Measurements from ENCODE around the gene RUVBL2.
"Not testable (repeated sequence)": the region's sequence is repeated elsewhere in the genome, so short reads cannot be mapped to it uniquely, and the experiment has no call there.

The RUVBL2 gene

DNA sequence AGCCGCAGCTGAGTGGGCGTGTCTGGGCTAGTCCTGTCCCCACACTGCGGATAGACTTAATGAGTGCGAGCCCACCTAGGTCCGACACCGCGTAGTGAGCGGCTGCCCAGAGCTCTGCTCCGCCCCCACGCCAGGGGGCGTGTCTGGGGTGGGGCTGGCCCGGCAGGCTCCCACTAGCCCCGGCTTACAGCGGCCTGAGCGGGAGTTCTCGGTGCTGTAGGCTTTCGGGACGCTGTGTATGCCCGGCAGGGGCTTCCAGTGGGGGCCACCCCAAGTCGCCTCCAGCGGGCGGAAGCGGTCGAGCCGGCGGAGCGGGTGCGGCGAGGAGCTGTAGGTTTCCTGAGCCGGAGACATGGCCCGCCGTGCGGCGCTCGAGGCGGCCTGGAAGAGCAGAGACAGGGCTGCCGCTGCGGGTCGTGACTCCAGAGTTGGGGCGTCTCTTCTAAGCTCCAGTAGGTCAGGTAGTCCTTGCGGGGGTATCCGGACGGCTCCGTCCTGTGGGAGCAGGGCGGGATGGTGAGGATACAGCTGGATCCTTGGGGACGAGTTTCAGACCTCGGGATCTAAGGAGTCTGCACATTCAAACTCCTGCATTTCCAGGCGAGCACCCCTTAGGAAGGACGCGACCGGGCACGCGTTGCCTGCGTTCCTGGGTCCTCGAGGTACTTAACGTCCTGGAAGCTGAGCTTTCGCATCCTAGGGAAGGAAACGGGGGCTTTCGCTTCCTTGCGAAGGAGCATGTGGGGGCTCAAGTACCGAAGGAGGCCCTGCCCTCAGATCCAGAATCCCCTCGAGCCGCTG lies 62.6 kb downstream of the RUVBL2 start:
- TF ChIP-seq, protein P1, sequence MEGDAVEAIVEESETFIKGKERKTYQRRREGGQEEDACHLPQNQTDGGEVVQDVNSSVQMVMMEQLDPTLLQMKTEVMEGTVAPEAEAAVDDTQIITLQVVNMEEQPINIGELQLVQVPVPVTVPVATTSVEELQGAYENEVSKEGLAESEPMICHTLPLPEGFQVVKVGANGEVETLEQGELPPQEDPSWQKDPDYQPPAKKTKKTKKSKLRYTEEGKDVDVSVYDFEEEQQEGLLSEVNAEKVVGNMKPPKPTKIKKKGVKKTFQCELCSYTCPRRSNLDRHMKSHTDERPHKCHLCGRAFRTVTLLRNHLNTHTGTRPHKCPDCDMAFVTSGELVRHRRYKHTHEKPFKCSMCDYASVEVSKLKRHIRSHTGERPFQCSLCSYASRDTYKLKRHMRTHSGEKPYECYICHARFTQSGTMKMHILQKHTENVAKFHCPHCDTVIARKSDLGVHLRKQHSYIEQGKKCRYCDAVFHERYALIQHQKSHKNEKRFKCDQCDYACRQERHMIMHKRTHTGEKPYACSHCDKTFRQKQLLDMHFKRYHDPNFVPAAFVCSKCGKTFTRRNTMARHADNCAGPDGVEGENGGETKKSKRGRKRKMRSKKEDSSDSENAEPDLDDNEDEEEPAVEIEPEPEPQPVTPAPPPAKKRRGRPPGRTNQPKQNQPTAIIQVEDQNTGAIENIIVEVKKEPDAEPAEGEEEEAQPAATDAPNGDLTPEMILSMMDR (conservative IDR thresholded peaks at IDR 0.05; ENCODE audit: low read depth, low read length) = peak; percentile 43
- H3K4me3 ChIP-seq (ENCODE audit: low read length) = peak overlapping the region; percentile 53
- DNase-seq (ENCODE audit: low read depth) = no peak

DNA sequence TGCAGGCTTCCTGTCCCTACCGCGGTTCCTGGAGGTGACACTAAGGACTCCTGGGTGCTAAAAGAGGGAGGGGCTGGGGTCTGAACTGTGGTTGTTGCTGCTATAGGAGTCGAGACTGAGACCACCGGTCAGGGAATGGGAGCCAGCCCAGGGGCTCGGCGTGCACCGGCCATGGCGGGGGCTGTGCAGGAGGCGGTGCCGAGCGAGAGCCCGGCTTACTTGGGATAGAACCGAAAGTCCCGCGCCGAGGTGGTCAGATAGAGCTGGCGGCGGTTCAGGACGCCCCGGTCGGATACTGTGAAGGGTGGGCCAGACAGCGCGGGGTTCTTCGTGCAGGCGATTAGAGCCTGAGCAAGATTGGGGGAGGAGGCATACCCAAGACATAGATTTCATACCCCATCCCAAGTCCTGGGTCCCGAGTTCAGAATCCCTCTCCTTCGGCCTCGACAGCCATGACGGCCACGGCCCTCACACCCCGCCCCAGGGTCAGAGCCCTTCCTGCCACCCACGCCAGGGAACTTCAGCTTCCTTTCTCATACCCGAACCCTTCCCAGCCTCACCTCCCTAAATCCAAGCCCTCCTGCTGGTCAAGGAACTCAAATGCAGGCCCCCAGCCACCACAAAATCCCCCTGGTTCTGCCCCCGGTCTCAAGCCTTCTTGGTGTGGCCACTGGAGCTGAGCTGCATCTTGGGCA lies 63.4 kb downstream of the RUVBL2 start:
- DNase-seq (ENCODE audit: low read depth) = not testable (repeated sequence)

DNA sequence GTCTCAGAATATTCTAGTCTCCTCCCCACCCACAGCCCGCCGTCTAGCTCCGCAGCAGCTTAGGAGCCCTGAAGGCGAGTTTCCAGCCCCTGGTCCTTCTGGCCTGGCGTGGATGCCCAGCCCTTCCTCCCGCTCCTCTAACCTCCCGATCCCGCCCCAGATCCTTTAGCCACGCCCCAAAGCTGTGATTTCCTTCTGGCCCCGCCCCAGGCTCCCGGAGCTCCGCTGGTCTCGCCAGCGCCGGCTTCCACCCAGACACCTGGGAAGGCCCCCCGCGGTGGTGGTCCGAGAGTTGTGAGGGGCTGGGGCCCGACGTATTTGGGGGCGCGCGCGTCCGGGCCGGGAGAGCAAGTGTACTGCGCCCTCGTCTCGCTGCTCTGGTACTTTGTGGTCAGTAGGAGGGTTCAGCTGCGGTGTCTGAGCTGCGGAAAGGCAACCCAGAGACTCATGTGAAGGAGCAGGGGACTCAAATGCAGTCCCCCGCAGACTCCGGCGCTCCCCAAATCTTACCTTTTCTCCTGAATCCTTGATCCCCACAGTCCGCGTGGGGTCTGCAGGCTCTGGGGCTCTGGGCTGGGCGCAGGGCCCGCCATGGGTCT lies 64.0 kb downstream of the RUVBL2 start, which contains the start of gene CGB7:
CGB7 (minus strand) TSS at position 114 of the 599 bp plus-strand sequence. CDS start 2,374 bp downstream, outside the sequence.
- no peak for DNase-seq (ENCODE audit: low read depth)
- TF ChIP-seq, protein P1 (conservative IDR thresholded peaks at IDR 0.05; ENCODE audit: low read depth, low read length) = no peak
- peak within 1 kb of the TSS; percentile 53 for H3K4me3 ChIP-seq (ENCODE audit: low read length)

More for the DNA sequence above, 63.4 kb downstream of the RUVBL2 start:
- H3K4me3 ChIP-seq (ENCODE audit: low read length) = peak overlapping the region; percentile 53

DNA sequence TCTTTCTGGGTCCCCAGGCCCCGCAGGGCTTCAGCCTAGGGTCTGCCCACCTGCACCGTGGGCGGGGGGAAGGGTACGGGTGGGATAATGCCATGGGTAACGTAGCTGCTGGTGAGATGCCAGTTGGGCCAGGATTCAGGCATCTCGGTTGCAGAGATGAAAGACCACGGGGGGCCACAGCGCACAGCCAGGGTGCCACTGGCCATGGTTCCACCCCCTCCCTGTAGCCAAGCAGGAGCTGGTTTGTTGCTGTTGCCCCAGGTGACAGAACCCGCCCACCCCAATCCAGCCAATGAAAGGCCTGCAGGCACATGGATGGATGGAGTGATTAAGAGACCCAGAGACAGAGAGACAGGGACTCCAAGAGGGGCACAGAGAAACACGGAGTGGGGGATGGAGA lies 64.9 kb downstream of the RUVBL2 start:
- TF ChIP-seq, protein P1 (conservative IDR thresholded peaks at IDR 0.05; ENCODE audit: low read depth, low read length) = no peak
- no peak for DNase-seq (ENCODE audit: low read depth)

DNA sequence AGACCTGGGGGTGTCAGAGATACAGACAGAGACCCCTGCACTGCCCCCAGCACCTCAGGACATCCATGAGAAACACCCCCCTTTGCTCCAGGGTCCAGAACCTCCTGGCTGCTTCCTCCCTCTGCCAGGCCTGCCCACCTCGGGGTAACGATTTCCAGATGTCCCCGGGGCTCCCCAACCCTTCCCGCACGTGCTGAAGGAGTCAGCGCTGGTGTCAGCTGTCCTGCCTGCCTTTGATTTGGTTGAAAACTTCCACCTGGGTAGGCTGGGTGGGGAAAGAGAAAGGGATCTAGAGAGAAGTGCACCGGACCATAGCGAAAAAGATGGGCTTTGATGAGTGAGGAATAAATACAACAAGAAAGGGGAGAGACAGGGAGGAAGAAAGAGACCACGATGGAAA lies 65.4 kb downstream of the RUVBL2 start:
- TF ChIP-seq, protein P1 (conservative IDR thresholded peaks at IDR 0.05; ENCODE audit: low read depth, low read length) = no peak
- no peak for DNase-seq (ENCODE audit: low read depth)
- H3K4me3 ChIP-seq (ENCODE audit: low read length) = no peak overlapping the region

More for the DNA sequence above, 64.9 kb downstream of the RUVBL2 start:
- H3K4me3 ChIP-seq (ENCODE audit: low read length) = no peak overlapping the region

DNA sequence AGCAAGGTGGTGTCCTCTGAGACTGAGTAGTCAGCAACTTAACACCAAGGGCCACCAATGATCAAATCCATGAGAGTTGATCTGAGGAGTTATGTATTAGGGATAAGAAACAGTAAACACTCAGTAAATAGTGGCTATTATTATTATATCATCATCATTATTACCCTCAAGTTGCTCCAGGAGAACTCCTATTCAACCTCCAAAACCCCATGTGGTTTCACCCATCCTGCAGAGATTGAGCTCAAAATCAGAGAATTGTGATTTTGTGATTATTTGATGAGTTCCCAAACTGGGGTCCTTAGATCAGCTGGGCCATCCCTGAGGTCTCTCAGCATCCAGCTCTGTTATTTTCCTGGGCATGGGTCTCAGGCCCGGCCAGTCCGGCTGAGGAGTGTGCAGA lies 67.3 kb downstream of the RUVBL2 start:
- no peak overlapping the region for H3K4me3 ChIP-seq (ENCODE audit: low read length)
- TF ChIP-seq, protein P1 (conservative IDR thresholded peaks at IDR 0.05; ENCODE audit: low read depth, low read length) = no peak

DNA sequence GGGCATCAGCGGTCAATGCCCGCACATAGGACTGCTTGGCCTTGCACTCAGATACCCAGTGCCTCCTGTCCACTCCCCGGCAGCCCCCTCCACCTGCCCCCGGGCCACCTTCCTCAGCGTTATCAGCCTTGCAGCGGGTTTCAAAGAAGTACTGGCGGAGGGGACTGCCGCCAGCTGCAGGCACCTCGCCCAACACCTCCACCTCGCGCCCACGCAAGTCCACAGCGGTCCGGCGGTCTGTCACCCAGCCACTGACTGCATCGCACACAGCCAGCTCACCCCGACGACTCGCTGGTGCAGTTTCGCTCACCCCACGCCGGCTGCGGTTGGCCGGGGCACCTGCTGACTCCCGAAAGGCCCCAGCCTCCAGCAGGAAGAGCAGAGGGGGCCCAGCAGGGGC lies 67.8 kb downstream of the RUVBL2 start:
- H3K4me3 ChIP-seq (ENCODE audit: low read length) = no peak overlapping the region
- DNase-seq (ENCODE audit: low read depth) = no peak
- TF ChIP-seq, protein P1 (conservative IDR thresholded peaks at IDR 0.05; ENCODE audit: low read depth, low read length) = no peak

More for the DNA sequence above, 67.3 kb downstream of the RUVBL2 start:
- no peak for DNase-seq (ENCODE audit: low read depth)

Data from retinal pigment epithelial cell (primary cell).